ENCODE measurements around the gene SUCLA2.

DNA sequence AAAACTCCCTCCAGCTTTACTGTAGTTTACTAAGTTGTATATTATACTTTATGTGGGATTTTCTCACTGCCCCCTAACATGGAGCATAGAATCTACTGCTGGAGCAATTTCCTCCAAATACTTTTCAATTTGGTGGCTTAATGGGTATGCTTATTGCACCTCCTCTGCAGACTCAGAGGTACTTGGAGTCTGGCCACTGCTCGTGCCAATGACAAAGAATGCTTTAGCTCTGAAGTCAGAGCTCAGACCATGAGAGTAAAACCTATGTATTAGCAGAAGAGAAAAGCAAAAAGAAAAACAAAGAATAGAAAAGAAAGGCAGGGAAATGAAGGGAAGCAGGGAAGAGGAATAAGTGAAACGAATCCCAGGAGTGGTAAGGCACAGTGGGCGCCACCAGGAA, 71.9 kb downstream of the SUCLA2 start:
- TF ChIP-seq, protein P1, sequence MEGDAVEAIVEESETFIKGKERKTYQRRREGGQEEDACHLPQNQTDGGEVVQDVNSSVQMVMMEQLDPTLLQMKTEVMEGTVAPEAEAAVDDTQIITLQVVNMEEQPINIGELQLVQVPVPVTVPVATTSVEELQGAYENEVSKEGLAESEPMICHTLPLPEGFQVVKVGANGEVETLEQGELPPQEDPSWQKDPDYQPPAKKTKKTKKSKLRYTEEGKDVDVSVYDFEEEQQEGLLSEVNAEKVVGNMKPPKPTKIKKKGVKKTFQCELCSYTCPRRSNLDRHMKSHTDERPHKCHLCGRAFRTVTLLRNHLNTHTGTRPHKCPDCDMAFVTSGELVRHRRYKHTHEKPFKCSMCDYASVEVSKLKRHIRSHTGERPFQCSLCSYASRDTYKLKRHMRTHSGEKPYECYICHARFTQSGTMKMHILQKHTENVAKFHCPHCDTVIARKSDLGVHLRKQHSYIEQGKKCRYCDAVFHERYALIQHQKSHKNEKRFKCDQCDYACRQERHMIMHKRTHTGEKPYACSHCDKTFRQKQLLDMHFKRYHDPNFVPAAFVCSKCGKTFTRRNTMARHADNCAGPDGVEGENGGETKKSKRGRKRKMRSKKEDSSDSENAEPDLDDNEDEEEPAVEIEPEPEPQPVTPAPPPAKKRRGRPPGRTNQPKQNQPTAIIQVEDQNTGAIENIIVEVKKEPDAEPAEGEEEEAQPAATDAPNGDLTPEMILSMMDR (IDR thresholded peaks at IDR 0.05; ENCODE audit: control extremely low read depth in 1 of 3, insufficient read depth in 1 of 3, low read depth in 1 of 3, low read length in 3 of 3), result no peak
- TF ChIP-seq EZH2 (IDR thresholded peaks at IDR 0.05; ENCODE audit: low read depth, low read length, severe bottlenecking) (no peak), SUZ12 (IDR thresholded peaks at IDR 0.05; ENCODE audit: low read length) (no peak), POLR2A (IDR thresholded peaks at IDR 0.05; ENCODE audit: control extremely low read depth in 1 of 2, low read depth in 2 of 2, low read length in 2 of 2) (no peak), TAF1 (IDR thresholded peaks at IDR 0.05; ENCODE audit: low read depth, low read length) (no peak), POLR2AphosphoS5 (IDR thresholded peaks at IDR 0.05; ENCODE audit: low read depth, low read length) (no peak), JUN (IDR thresholded peaks at IDR 0.05; ENCODE audit: low read depth, low read length) (no peak), EP300 (IDR thresholded peaks at IDR 0.05; ENCODE audit: borderline replicate concordance in 1 of 2, low read depth in 2 of 2, low read length in 2 of 2) (no peak)
